Measurements from ENCODE around the gene MEF2D.

DNA sequence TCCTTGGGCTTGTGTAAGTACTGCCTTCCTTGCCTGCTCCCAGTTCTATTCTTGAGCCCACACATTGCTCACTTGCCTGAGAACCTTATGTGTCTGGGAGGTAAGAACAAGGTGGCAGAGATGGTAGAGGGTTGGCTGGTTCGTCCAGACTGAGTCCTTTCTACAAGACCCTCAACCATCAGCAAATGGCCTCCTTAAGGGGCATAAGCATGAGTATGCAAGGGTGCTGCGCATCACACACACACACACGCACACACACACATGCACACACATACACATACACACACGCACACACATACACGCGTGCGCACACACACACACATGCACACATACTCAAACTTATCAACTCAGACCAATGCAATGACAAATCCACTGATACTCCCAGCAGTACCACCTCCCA lies 74.6 kb downstream of the MEF2D start:
- TF ChIP-seq, protein P1, sequence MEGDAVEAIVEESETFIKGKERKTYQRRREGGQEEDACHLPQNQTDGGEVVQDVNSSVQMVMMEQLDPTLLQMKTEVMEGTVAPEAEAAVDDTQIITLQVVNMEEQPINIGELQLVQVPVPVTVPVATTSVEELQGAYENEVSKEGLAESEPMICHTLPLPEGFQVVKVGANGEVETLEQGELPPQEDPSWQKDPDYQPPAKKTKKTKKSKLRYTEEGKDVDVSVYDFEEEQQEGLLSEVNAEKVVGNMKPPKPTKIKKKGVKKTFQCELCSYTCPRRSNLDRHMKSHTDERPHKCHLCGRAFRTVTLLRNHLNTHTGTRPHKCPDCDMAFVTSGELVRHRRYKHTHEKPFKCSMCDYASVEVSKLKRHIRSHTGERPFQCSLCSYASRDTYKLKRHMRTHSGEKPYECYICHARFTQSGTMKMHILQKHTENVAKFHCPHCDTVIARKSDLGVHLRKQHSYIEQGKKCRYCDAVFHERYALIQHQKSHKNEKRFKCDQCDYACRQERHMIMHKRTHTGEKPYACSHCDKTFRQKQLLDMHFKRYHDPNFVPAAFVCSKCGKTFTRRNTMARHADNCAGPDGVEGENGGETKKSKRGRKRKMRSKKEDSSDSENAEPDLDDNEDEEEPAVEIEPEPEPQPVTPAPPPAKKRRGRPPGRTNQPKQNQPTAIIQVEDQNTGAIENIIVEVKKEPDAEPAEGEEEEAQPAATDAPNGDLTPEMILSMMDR (optimal IDR thresholded peaks at IDR 0.05 in 1 of 3, IDR thresholded peaks at IDR 0.05 in 1 of 3, conservative IDR thresholded peaks at IDR 0.05 in 1 of 3; ENCODE audit: extremely low read depth in 1 of 3, insufficient read depth in 2 of 3, low read length in 3 of 3) = no peak
- no peak for TF ChIP-seq EZH2 (IDR thresholded peaks at IDR 0.05; ENCODE audit: low read length)

Measured in keratinocyte (primary cell).